ENCODE measurements around the gene GABRR2.

DNA sequence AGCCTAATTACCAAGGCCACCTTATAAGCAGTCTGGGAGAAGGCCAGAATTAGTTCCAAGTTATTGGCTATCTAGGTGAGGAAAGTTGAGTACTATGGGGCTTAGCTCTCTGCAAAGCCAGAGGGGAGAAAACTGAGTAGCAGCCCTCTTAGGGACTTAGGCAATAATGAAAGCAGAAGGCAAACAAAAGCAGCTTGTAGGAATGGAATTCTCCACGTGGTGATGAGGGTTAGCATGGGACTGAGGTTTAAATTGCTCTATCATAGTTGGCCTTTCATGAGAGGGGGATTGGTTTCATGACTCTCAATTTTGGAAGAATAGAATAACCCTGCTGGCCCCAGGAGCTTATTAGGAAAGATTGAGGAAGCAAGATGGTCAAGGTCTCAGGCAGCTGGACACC is 44.5 kb upstream of the GABRR2 start:
- TF ChIP-seq ZNF274 (IDR thresholded peaks at IDR 0.05; ENCODE audit: low read length) (no peak), ZNF274 (tag by site-specific recombination; IDR thresholded peaks at IDR 0.05; ENCODE audit: borderline replicate concordance) (no peak), SETDB1 (IDR thresholded peaks at IDR 0.05; ENCODE audit: insufficient read length, low read length) (no peak), ZNF561 (tag by site-specific recombination; IDR thresholded peaks at IDR 0.05; ENCODE audit: borderline replicate concordance) (no peak), ZNF2 (tag by site-specific recombination; IDR thresholded peaks at IDR 0.05) (no peak), SP3 (tag by site-specific recombination; IDR thresholded peaks at IDR 0.05) (no peak), ZNF394 (tag by site-specific recombination; IDR thresholded peaks at IDR 0.05; ENCODE audit: borderline replicate concordance) (no peak), TRIM28 (IDR thresholded peaks at IDR 0.05; ENCODE audit: borderline replicate concordance, low read length) (no peak), ZNF214 (tag by site-specific recombination; IDR thresholded peaks at IDR 0.05; ENCODE audit: borderline replicate concordance) (no peak)
- TF ChIP-seq, protein P1, sequence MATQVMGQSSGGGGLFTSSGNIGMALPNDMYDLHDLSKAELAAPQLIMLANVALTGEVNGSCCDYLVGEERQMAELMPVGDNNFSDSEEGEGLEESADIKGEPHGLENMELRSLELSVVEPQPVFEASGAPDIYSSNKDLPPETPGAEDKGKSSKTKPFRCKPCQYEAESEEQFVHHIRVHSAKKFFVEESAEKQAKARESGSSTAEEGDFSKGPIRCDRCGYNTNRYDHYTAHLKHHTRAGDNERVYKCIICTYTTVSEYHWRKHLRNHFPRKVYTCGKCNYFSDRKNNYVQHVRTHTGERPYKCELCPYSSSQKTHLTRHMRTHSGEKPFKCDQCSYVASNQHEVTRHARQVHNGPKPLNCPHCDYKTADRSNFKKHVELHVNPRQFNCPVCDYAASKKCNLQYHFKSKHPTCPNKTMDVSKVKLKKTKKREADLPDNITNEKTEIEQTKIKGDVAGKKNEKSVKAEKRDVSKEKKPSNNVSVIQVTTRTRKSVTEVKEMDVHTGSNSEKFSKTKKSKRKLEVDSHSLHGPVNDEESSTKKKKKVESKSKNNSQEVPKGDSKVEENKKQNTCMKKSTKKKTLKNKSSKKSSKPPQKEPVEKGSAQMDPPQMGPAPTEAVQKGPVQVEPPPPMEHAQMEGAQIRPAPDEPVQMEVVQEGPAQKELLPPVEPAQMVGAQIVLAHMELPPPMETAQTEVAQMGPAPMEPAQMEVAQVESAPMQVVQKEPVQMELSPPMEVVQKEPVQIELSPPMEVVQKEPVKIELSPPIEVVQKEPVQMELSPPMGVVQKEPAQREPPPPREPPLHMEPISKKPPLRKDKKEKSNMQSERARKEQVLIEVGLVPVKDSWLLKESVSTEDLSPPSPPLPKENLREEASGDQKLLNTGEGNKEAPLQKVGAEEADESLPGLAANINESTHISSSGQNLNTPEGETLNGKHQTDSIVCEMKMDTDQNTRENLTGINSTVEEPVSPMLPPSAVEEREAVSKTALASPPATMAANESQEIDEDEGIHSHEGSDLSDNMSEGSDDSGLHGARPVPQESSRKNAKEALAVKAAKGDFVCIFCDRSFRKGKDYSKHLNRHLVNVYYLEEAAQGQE (tag by site-specific recombination; IDR thresholded peaks at IDR 0.05): no peak
- TF ChIP-seq, protein P2, sequence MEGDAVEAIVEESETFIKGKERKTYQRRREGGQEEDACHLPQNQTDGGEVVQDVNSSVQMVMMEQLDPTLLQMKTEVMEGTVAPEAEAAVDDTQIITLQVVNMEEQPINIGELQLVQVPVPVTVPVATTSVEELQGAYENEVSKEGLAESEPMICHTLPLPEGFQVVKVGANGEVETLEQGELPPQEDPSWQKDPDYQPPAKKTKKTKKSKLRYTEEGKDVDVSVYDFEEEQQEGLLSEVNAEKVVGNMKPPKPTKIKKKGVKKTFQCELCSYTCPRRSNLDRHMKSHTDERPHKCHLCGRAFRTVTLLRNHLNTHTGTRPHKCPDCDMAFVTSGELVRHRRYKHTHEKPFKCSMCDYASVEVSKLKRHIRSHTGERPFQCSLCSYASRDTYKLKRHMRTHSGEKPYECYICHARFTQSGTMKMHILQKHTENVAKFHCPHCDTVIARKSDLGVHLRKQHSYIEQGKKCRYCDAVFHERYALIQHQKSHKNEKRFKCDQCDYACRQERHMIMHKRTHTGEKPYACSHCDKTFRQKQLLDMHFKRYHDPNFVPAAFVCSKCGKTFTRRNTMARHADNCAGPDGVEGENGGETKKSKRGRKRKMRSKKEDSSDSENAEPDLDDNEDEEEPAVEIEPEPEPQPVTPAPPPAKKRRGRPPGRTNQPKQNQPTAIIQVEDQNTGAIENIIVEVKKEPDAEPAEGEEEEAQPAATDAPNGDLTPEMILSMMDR (tag by site-specific recombination; IDR thresholded peaks at IDR 0.05): no peak
